ENCODE results near the gene TMED8. TPM values are rescaled to one million over a fixed set of nuclear protein-coding genes. Genes with fewer than 3 reads are reported as not detected.
A peak's percentile ranks its signal among the peaks of the same experiment; 100 is the strongest.

TMED8 gene
- 10 to 100 TPM; 20.5 to 27.6 TPM for total RNA-seq
- polyA plus RNA-seq (2013, experiment 1 of 2): 12.8 TPM
- polyA plus RNA-seq (2013, experiment 2 of 2): 13.5 TPM
- long read RNA-seq, experiment 1, full-length matches to known transcripts: 1 of 14 reads
- long read RNA-seq, experiment 1, partial matches to known transcripts: 0 of 14 reads
- long read RNA-seq, experiment 1, other reads (novel, unspliced or antisense): 13 of 14 reads
- long read RNA-seq, experiment 2, full-length matches to known transcripts: 8 of 38 reads
- long read RNA-seq, experiment 2, partial matches to known transcripts: 0 of 38 reads
- long read RNA-seq, experiment 2, other reads (novel, unspliced or antisense): 30 of 38 reads
- long read RNA-seq, experiment 3, full-length matches to known transcripts: 14 of 32 reads
- long read RNA-seq, experiment 3, partial matches to known transcripts: 0 of 32 reads
- long read RNA-seq, experiment 3, other reads (novel, unspliced or antisense): 18 of 32 reads
- long read RNA-seq, experiment 4, partial matches to known transcripts: 0 of 3 reads
- long read RNA-seq, experiment 4, other reads (novel, unspliced or antisense): 3 of 3 reads

- WGBS, 2 experiments (ENCODE audit: insufficient coverage in 1 of 2, insufficient read length in 1 of 2): 0% methylated on average over 45 to 69 of the region's 69 CpGs
- TF ChIP-seq CTCF (conservative IDR thresholded peaks at IDR 0.05): peak; percentile 48
- peak within 1 kb of the TSS; percentile 86 for H3K4me3 ChIP-seq (ENCODE audit: low read length)
- H3K4me1 ChIP-seq (ENCODE audit: control insufficient read depth, insufficient read depth, low read length): peaks cover 10% of the 10 kb centered on the region
- no peaks in the 10 kb centered on the region for H3K27me3 ChIP-seq (ENCODE audit: control insufficient read depth, insufficient read depth, low read length, poor library complexity, severe bottlenecking)
- DNase-seq: peak; percentile 95
- H3K27me3 Mint-ChIP-seq (ENCODE audit: insufficient read depth): peaks cover 4% of the 10 kb centered on the region
- H3K36me3 Mint-ChIP-seq (ENCODE audit: low read depth): peaks cover 2% of the 10 kb centered on the region
- H3K4me3 Mint-ChIP-seq: no peak within 1 kb of the TSS
- H3K9me3 Mint-ChIP-seq: no peaks in the 10 kb centered on the region
- peak within 1 kb of the TSS; percentile 86 for H3K9ac ChIP-seq (ENCODE audit: extremely low read depth, low read length, poor library complexity, severe bottlenecking)
- peak within 1 kb of the TSS; percentile 85 for H3K27ac ChIP-seq (ENCODE audit: low read depth, low read length)
- peak within 1 kb of the TSS; percentile 84 for H3K27ac Mint-ChIP-seq
- no peaks in the 10 kb centered on the region for H3K9me3 ChIP-seq (ENCODE audit: control insufficient read depth, low read length)
- peaks cover 37% of the 10 kb centered on the region for H3K4me1 Mint-ChIP-seq
- no peaks in the 10 kb centered on the region for H3K36me3 ChIP-seq (ENCODE audit: control insufficient read depth, insufficient read depth, low read length)
These were observed at the start of gene TMED8, which contains the start of gene SAMD15 for GRCh38 chr14:77376771-77377501. TMED8 (minus strand) TSS chr14:77377094; CDS start chr14:77377053, 41 bp downstream. SAMD15 (plus strand) TSS chr14:77377379; CDS start chr14:77377419, 40 bp downstream.

GRCh38 chr14:77426396-77426795, 49.5 kb upstream of the TMED8 start:
- Histone ChIP-seq H3K36me3 (ENCODE audit: control insufficient read depth, insufficient read depth, low read length) (peaks cover 86% of the 10 kb centered on the region), H3K9me3 (ENCODE audit: control insufficient read depth, low read length) (peaks cover 2% of the 10 kb centered on the region), H3K4me1 (ENCODE audit: control insufficient read depth, insufficient read depth, low read length) (no peaks in the 10 kb centered on the region), H3K27me3 (ENCODE audit: control insufficient read depth, insufficient read depth, low read length, poor library complexity, severe bottlenecking) (no peaks in the 10 kb centered on the region), H3K27ac (ENCODE audit: low read depth, low read length) (no peak overlapping the region), H3K9ac (ENCODE audit: extremely low read depth, low read length, poor library complexity, severe bottlenecking) (no peak overlapping the region), H3K4me3 (ENCODE audit: low read length) (no peak overlapping the region)
- Mint-ChIP-seq H3K36me3 (ENCODE audit: low read depth) (peaks cover 85% of the 10 kb centered on the region), H3K9me3 (no peaks in the 10 kb centered on the region), H3K4me3 (no peak overlapping the region), H3K27ac (no peak overlapping the region), H3K4me1 (no peaks in the 10 kb centered on the region), H3K27me3 (ENCODE audit: insufficient read depth) (no peaks in the 10 kb centered on the region)
- no peak for TF ChIP-seq CTCF (conservative IDR thresholded peaks at IDR 0.05)
- DNase-seq: no peak
- WGBS, 2 experiments (ENCODE audit: insufficient coverage in 1 of 2, insufficient read length in 1 of 2): 95 to 100% methylated on average over 1 to 3 of the region's 3 CpGs

DNA sequence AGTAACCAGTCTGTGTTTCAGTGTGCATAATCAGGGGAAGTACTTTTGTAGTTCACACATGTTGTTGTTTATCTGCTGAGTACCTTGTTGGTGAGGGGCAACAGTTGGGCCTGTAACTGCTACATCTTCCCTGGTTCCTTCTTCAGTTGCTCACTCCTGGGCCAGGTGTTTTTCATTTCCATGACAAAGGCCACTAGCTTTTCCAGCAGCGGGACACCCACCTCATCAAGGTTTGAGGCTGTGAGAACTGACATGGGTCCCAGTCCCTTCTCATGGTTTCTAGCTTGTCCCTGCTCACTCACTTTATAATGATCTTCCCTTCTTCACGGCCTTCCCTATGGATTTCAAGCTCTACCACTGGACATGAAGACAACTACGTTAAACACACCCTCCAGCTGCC, 48.0 kb upstream of the TMED8 start:
- TF ChIP-seq CTCF (conservative IDR thresholded peaks at IDR 0.05): no peak
- Mint-ChIP-seq H3K27ac (no peak overlapping the region), H3K4me3 (no peak overlapping the region), H3K27me3 (ENCODE audit: insufficient read depth) (no peaks in the 10 kb centered on the region), H3K36me3 (ENCODE audit: low read depth) (peaks cover 87% of the 10 kb centered on the region), H3K4me1 (no peaks in the 10 kb centered on the region), H3K9me3 (peaks cover 10% of the 10 kb centered on the region)
- peak; percentile 48 for DNase-seq
- Histone ChIP-seq H3K4me3 (ENCODE audit: low read length) (no peak overlapping the region), H3K9me3 (ENCODE audit: control insufficient read depth, low read length) (peaks cover 17% of the 10 kb centered on the region), H3K27ac (ENCODE audit: low read depth, low read length) (no peak overlapping the region), H3K9ac (ENCODE audit: extremely low read depth, low read length, poor library complexity, severe bottlenecking) (no peak overlapping the region), H3K36me3 (ENCODE audit: control insufficient read depth, insufficient read depth, low read length) (peaks cover 91% of the 10 kb centered on the region), H3K4me1 (ENCODE audit: control insufficient read depth, insufficient read depth, low read length) (no peaks in the 10 kb centered on the region), H3K27me3 (ENCODE audit: control insufficient read depth, insufficient read depth, low read length, poor library complexity, severe bottlenecking) (no peaks in the 10 kb centered on the region)
- 83 to 94% methylated on average over 1 to 3 of the region's 3 CpGs for WGBS, 2 experiments (ENCODE audit: insufficient coverage in 1 of 2, insufficient read length in 1 of 2)
